Middle frontal gyrus (tissue), 1 donor: ENCODE results near the gene THG1L.
A peak's percentile ranks its signal among the peaks of the same experiment; 100 is the strongest.
"Not testable (repeated sequence)": the region's sequence is repeated elsewhere in the genome, so short reads cannot be mapped to it uniquely, and the experiment has no call there.

Experiments
- DNase-seq: peaks from one replicate; pipeline ENCODE4 v3.0.0-alpha.2; 2015; ENCODE audit warnings: low spot score; ENCODE audit errors: extremely low spot score

Gene THG1L

GRCh38 chr5:157731272-157732129 lies at the start of gene THG1L:
THG1L (plus strand) TSS chr5:157731420; CDS start chr5:157731441, 21 bp downstream.
- peak; percentile 100 for DNase-seq

DNA sequence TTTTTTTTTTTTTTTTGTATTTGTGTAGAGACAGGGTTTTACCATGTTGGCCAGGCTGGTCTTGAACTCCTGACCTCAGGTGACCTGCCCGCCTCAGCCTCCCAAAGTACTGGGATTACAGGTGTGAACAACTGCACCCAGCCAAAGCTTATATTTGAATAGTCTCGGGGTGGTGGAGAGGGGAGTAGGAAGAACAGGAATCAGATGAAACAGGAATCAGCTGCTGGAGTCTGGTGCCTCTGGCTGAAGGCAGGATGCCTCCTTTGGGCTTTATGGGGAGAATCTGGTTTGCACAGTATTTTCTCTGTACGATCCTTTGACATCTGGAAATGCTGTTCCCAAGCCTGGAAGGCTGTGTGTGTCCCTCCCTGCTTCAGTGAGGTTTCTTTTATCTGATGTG lies 49.0 kb upstream of the THG1L start:
- DNase-seq: no peak

- not testable (repeated sequence) for DNase-seq
These were observed 44.7 kb upstream of the THG1L start for GRCh38 chr5:157686276-157687197.

DNA sequence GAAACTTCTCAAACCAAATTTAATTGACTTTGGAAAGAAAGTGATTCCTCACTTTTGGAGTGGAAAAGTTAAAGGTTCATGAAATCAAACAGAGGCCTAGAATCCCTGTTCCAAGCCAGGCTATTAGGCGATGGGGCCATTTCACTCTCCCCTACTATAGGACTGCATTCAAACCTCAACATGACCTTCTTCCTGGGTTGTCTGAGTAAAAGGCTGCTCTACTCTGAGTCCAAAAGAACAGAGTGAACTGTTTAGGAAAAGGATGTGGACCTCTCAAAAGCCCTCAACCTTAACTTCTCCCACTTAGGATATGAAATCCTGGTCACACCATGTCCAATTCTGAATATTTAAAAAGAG lies 44.0 kb upstream of the THG1L start:
- no peak for DNase-seq

GRCh38 chr5:157689942-157690689 lies 41.1 kb upstream of the THG1L start:
- no peak for DNase-seq

- no peak for DNase-seq
These were observed 40.4 kb upstream of the THG1L start for GRCh38 chr5:157690690-157691433.

DNA sequence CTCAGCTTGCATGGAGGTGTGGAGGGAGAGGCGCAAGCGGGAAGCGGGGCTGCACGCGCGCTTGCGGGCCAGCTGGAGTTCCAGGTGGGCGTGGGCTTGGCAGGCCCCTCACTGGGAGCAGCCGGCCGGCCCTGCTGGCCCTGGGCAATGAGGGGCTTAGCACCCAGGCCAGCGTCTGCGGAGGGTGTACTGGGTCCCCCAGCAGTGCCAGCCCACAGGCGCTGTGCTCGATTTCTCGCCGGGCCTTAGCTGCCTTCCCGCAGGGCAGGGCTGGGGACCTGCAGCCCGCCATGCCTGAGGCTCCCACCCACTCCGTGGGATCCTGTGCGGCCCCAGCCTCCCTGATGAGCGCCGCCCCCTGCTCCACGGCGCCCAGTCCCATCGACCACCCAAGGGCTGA lies 37.4 kb upstream of the THG1L start:
- DNase-seq: not testable (repeated sequence)

GRCh38 chr5:157696154-157696553 lies 35.1 kb upstream of the THG1L start:
- DNase-seq: not testable (repeated sequence)

GRCh38 chr5:157698674-157699073 lies 32.5 kb upstream of the THG1L start:
- DNase-seq: not testable (repeated sequence)

DNA sequence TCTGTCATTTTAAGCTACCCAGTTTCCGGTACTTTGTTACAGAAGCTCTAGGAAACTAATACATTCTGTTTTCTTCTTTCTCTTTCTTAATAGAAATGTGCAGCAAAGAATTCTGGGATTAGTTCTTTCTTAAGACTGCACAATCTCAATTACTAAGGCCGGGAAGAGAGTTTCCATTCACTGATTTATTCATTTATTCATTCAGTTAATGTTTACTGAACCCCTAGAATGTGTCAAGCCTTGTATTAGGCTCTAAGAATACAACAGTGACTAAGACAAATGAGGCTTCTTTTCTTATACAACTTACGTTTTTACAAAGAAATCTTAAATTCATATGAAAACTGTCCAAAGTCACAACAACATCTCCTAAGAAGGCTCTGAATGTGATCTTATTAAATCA lies 27.5 kb upstream of the THG1L start:
- no peak for DNase-seq

DNA sequence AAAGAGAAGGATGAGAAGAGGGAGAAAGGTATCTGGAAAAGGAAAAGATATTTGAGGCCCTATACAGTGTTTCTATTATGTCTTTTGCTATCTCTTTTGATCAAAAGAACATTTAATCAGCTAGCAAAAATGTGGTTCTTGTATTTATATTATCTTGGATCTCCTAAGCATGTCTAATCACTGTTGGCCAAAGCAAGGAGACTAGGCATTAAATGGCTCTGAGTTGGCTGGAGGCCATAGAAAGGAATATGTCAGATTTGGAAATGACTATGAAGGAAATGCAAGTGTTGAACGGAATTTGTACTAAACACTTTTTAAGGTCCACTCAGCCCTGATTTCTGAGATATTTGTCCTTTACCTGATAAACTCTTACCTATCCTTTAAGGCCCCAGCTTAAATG lies 22.4 kb upstream of the THG1L start:
- no peak for DNase-seq

DNA sequence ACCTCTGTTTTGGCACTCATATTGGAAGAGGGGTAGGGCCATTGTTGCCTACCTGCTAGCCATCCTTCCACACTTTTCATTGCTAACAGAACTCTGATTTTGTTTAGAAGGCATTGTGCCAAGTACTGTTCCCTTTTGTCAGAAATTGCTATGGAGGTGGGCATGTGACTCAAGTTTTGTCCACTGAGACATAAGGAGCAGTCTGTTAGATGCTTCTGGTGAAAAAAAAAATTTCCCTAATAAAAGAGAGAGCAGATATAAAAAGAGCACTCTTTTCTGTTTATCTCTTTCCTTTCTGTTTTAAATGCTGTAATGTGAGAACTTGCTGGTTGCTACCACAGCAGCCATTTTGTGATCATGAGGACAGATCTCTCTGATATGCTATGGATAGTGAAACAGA lies 21.9 kb upstream of the THG1L start:
- DNase-seq: no peak

DNA sequence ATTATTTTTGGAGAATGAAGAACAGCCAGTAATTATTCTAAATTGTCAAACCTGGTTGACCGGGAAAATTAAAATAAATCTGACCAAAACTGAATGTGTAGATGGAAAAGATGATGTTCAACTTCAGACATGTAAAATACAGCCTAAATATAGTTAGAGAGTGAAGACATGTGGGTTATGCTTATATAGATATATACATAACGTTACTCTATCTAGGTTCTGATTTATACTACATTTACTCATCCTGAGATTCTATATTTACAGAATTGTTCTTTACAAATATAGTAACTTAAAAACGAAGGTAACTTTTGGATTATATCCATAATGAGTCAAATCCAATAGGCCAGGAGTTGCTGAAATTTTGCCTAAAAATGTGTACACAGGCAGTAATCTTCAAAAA lies 20.8 kb upstream of the THG1L start:
- no peak for DNase-seq

GRCh38 chr5:157710882-157711281 lies 20.3 kb upstream of the THG1L start:
- DNase-seq: no peak

DNA sequence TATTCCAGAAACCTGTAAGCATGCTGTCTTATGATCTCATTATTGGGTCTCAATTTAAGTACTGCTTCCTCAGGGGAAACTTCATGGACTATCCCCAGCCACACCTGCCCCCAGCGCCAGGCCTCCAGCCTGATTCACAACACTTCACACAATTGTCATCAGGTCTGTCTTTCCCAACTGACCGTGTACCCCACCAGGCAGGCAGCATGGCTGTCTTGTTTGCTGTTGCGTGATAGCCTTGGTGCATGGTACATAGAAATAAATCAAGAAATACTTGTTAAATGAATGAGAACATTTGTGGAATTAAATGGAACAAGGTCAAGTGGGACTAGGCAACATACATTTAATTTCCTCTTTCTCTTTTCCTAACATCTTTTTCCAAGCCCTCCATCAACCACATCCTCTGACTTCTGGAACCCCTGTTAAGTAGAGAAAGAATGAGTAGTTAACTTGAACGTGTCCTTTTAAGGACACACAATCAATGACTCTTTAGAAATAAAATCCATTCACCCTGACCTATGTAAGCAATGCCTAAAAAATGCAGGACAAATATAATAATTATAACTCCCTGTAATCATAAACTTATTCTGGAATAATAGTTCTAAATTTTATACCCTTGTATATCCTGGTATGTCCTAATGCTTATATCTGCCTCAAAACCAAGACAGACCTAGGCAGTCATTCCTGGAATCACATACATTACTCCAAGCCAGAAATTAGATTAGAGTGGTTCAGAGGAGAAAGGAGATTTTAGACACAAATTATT lies 17.2 kb upstream of the THG1L start:
- DNase-seq: no peak

DNA sequence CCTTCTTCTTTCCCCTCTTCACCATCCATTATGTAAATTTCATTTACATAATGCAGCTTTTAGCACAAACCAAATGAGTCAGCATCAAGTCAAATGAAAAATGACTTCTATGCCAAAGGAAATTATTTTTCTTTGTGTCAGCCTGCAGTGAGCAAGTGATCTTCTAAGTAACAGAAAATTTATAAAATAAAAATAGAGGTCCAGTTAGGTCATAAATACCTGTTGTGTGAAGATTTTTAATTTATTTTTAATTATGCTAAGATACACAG lies 16.7 kb upstream of the THG1L start:
- peak; percentile 32 for DNase-seq

DNA sequence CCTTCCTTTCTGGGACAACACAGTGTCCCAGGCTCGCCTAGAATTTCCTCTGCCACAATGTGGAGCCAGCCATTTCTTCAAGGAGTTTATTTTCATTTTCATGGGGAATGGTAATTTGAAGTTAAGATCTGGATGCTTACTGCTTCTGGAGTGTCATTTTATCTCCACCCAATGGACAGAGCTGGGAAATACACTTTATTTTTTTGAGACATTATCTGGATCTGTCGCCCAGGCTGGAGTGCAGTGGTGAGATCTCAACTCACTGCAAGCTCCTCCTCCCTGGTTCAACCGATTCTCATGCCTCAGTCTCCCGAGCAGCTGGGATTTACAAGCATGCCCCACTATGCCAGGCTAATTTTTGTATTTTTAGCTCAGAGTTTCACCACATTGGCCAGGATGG lies 12.7 kb upstream of the THG1L start:
- peak; percentile 65 for DNase-seq

DNA sequence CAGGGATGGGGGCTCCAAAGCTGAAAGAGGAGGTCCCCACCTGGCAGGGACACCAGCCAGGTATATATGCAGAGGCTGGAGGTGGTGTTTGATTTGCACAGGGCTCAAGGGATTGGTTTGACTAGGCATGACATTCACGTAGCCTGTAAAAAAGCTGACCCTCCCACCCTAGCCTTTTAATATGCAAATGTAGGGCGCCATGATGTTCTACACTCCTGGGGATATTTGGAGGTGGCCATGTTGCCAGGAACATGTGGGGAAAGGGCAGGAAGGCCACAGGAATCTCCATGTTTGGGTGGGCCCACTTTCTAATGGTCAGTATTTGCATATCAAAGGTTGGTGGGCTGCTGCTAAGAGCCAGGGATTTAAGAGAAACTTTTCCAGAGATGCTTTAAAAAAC lies 12.0 kb upstream of the THG1L start:
- no peak for DNase-seq

DNA sequence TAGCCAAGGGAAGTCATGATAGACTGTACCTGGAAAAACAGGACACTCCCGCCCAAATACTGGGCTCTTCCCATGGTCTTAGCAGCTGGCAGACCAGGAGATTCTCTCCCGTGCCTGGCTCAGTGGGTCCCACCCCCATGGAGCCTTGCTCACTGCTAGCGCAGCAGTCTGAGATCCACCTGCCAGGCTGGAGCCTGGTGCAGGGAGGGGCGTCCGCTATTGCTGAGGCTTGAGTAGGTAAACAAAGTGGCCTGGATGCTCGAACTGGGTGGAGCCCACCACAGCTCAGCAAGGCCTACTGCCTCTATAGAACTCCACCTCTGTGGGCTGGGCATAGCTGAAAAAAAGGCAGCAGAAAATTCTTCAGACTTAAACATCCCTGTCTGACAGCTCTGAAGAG lies 10.1 kb upstream of the THG1L start:
- no peak for DNase-seq

GRCh38 chr5:157722895-157723294 lies 8.3 kb upstream of the THG1L start:
- DNase-seq: not testable (repeated sequence)
